Measurements from ENCODE around the gene PEPD. TPM values are rescaled to one million over a fixed set of nuclear protein-coding genes. Genes with fewer than 3 reads are reported as not detected.

Gene PEPD
- polyA plus RNA-seq, 1 donor from 2014 or later: 43.9 TPM

GRCh38 chr19:33388231-33388724 is 133.3 kb downstream of the PEPD start:
- Histone ChIP-seq H3K9me2 (ENCODE audit: insufficient read depth, low read length) (no peaks in the 10 kb centered on the region), H3K9ac (ENCODE audit: low read length) (no peak overlapping the region), H3K27ac (ENCODE audit: low read length) (no peak overlapping the region), H3K9me3 (ENCODE audit: low read length) (no peaks in the 10 kb centered on the region), H3K27me3 (ENCODE audit: insufficient read depth, low read depth, low read length) (no peaks in the 10 kb centered on the region), H3K79me2 (replicated peaks; ENCODE audit: insufficient read depth, low read length) (peaks cover 3% of the 10 kb centered on the region), H3F3A (ENCODE audit: insufficient read depth, low read length, poor library complexity, severe bottlenecking) (no peaks in the 10 kb centered on the region), H2AFZ (ENCODE audit: low read depth, low read length) (no peak overlapping the region), H3K4me2 (ENCODE audit: low read length) (no peak overlapping the region), H4K20me1 (ENCODE audit: insufficient read depth) (no peaks in the 10 kb centered on the region), H3K4me3 (ENCODE audit: low read length) (no peak overlapping the region), H3K36me3 (ENCODE audit: insufficient read depth, low read length) (no peaks in the 10 kb centered on the region)
- TF ChIP-seq EZH2 (IDR thresholded peaks at IDR 0.05; ENCODE audit: borderline replicate concordance, insufficient read depth, low read length, poor library complexity, severe bottlenecking) (no peak), REST (IDR thresholded peaks at IDR 0.05; ENCODE audit: borderline replicate concordance) (no peak), SMC3 (conservative IDR thresholded peaks at IDR 0.05; ENCODE audit: poor library complexity) (no peak), POLR2AphosphoS5 (IDR thresholded peaks at IDR 0.05) (no peak), MXI1 (conservative IDR thresholded peaks at IDR 0.05; ENCODE audit: poor library complexity, severe bottlenecking) (no peak), TAF1 (IDR thresholded peaks at IDR 0.05; ENCODE audit: low read depth) (no peak), CTCF (IDR thresholded peaks at IDR 0.05; ENCODE audit: poor library complexity, severe bottlenecking) (no peak), EP300 (conservative IDR thresholded peaks at IDR 0.05; ENCODE audit: poor library complexity, severe bottlenecking) (no peak), RAD21 (conservative IDR thresholded peaks at IDR 0.05) (no peak)

- no peak overlapping the region for H2AFZ ChIP-seq (ENCODE audit: low read depth, low read length)
- no peaks in the 10 kb centered on the region for H4K20me1 ChIP-seq (ENCODE audit: insufficient read depth)
- no peaks in the 10 kb centered on the region for H3K27me3 ChIP-seq (ENCODE audit: insufficient read depth, low read depth, low read length)
- no peaks in the 10 kb centered on the region for H3K9me3 ChIP-seq (ENCODE audit: low read length)
- H3K79me2 ChIP-seq (replicated peaks; ENCODE audit: insufficient read depth, low read length): peaks cover 3% of the 10 kb centered on the region
- no peaks in the 10 kb centered on the region for H3F3A ChIP-seq (ENCODE audit: insufficient read depth, low read length, poor library complexity, severe bottlenecking)
- H3K9me2 ChIP-seq (ENCODE audit: insufficient read depth, low read length): no peaks in the 10 kb centered on the region
- no peak for TF ChIP-seq REST (IDR thresholded peaks at IDR 0.05; ENCODE audit: borderline replicate concordance)
- TF ChIP-seq SMC3 (conservative IDR thresholded peaks at IDR 0.05; ENCODE audit: poor library complexity): no peak
- no peak for TF ChIP-seq CTCF (IDR thresholded peaks at IDR 0.05; ENCODE audit: poor library complexity, severe bottlenecking)
- TF ChIP-seq MXI1 (conservative IDR thresholded peaks at IDR 0.05; ENCODE audit: poor library complexity, severe bottlenecking): no peak
- TF ChIP-seq EP300 (conservative IDR thresholded peaks at IDR 0.05; ENCODE audit: poor library complexity, severe bottlenecking): no peak
- TF ChIP-seq EZH2 (IDR thresholded peaks at IDR 0.05; ENCODE audit: borderline replicate concordance, insufficient read depth, low read length, poor library complexity, severe bottlenecking): no peak
- TF ChIP-seq POLR2AphosphoS5 (IDR thresholded peaks at IDR 0.05): no peak
- TF ChIP-seq RAD21 (conservative IDR thresholded peaks at IDR 0.05): no peak
- no peak for TF ChIP-seq TAF1 (IDR thresholded peaks at IDR 0.05; ENCODE audit: low read depth)
- no peak overlapping the region for H3K27ac ChIP-seq (ENCODE audit: low read length)
- no peak overlapping the region for H3K4me2 ChIP-seq (ENCODE audit: low read length)
- no peaks in the 10 kb centered on the region for H3K36me3 ChIP-seq (ENCODE audit: insufficient read depth, low read length)
- no peak overlapping the region for H3K4me3 ChIP-seq (ENCODE audit: low read length)
- H3K9ac ChIP-seq (ENCODE audit: low read length): no peak overlapping the region
These were observed 134.0 kb downstream of the PEPD start for GRCh38 chr19:33387351-33388230.
